ENCODE results near the gene IL1RAPL2.
"Not testable (repeated sequence)": the region's sequence is repeated elsewhere in the genome, so short reads cannot be mapped to it uniquely, and the experiment has no call there.

IL1RAPL2 gene

DNA sequence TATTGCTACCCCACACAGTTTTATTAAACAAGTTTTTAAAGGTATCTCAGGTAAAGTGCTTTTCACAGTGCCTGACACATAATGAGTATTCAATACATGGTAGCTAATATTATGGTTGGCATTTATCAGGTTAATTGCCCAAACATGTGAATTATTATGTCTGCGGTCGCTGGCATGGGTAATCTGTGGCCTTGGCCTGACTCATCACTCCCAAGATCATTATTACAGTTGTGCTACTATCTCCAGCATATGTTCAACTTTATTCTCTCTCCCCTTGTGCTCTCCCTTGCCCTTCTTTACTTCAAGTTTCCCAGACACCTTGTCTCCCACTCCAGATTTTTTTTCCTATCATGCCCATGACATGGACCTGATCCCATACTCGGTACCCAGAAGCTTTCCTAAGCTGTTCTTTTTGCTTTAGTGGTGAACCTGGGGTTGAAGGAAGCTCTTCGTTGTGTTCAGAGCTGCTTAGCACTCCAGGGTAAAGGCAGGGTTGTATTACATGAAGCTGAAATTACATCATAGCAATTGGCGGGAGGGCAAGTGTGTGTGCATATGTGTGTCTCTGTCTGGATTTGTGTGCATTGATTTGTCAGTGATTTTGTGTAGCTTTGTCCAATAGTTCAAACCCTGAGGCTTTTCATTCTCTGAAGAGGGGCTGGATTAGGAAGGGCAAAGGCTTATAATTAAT, 1079.8 kb downstream of the IL1RAPL2 start:
- no peak for DNase-seq

DNA sequence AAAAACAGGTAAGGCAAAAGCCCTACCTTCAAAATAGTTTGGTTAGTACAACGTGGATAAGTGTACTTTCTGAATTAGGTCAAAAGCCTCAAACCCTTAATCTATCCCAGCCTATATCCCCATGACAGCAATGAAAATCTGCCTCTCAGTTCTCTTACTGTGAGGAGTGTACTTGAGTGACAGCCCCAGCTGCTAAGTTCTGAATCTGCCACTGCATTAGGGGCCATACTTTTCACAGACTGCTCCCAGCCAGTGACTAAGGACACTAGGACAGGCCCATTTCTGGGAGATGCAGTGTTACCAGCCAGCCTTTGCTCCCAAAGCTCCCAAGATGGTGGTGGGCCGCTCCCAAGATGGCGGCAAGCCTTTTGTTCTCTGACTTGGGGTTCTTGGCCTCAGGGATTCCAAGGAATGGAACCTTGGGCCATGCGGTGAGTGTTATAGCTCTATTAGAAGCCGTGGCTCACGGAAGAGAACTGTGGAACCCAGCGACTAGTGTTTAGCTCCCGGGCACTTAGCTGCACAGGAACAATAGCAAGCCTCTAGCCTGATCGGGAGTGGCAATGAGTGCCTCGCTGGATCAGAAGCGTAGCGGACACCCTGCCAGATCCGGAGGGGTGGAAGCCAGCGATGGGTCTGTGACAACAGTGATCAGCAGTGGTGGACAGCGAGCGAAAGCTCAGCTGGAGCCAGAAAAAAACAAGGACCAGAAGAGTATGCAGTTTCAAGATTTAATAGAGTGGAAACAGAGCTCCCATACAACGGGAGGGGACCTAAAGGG, 1080.8 kb downstream of the IL1RAPL2 start:
- no peak for DNase-seq

GRCh38 chrX:105647749-105648148, 1081.8 kb downstream of the IL1RAPL2 start:
- no peak for DNase-seq

DNA sequence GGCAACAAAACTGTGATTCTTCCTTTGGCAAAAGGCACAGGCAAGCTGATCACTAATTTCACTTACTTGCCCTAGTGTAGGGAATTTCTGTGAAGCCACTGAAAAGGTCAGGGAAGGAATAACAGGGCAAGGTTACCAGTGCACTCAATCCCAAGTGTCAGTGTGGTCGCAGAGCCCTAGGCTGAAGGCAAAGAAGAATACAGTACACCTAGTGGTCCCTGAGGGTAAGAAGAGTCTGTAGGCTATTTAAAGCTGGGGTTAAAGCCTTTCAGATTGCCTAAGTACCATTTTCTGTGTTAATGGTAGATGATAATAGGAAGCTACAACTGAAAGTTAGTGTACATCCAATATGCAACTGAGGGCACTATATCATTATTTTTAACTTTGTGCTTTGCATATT, 1082.7 kb downstream of the IL1RAPL2 start:
- no peak for DNase-seq

DNA sequence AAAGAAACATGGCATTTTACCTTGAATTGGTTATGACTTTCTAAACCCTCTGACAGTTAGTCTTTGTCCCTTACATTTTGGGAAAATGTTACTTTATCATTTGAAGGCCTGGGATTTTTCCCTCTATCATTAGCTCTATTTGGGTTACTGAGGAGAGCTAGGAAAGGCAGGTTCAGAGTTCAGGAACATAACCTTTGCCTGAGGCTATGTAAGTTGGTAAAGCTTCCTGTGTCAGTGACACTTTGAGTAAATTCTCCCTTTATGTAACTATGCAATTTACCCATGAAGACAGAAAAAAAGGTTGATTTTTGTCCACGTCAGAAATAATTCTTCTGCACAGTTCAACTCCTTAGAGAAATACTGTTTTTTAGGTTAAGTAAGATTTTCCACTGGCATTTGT, 1084.6 kb downstream of the IL1RAPL2 start:
- no peak for DNase-seq

GRCh38 chrX:105650986-105651385, 1085.0 kb downstream of the IL1RAPL2 start:
- no peak for DNase-seq

- DNase-seq = no peak
These were observed 1087.9 kb downstream of the IL1RAPL2 start for GRCh38 chrX:105653891-105654290.

DNA sequence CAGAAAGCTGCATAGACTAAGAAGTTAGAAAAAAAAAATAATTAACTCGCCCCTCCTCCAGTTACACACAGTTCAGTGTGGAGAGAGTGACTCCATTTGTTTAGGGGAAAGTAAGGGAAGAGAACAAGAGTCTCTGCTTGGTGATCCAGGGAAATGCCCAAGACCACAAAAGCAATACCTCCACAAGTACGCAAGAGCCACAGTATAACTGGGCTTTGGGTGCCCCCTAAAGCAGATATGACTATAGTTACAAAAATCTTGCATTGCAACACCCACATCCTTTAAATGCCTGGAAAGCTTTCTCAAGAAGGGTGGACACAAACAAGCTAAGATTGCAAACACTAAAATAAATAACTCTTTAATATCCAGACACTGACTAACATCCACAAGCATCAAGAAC, 1092.1 kb downstream of the IL1RAPL2 start:
- no peak for DNase-seq

DNA sequence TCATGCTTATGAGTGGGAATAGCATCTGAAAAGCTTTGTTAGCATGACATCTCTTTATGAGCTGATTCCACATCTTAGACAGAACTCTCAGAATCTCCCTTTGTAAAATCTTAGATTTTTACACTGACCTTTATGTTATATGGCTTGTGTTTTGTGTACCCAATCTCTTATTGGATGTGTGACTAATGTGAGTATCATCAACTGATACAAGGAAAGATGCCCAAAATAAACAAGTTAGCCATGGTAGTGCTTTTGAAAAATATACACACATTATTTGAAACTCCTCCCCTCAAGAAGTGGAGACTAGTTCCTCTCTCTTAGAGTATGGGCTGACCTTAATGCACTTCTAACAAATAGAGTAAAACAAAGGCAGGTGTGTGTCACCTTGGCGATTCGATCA, 1096.2 kb downstream of the IL1RAPL2 start:
- no peak for DNase-seq

GRCh38 chrX:105664243-105664642, 1098.2 kb downstream of the IL1RAPL2 start:
- DNase-seq = no peak

DNA sequence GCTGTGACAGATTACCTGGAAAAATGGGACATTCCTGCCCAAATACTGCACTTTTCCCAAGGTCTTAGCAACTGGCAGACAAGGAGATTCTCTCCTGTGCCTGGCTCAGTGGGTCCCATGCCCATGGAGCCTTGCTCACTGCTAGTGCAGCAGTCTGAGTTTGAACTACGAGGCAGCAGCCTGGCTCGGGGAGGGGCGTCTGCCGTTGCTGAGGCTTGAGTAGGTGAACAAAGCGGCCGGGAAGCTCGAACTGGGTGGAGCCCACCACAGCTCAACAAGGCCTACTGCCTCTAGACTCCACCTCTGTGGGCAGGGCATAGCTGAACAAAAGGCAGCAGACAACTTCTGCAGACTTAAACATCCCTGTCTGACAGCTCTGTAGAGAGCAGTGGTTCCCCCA, 1118.3 kb downstream of the IL1RAPL2 start:
- not testable (repeated sequence) for DNase-seq

DNA sequence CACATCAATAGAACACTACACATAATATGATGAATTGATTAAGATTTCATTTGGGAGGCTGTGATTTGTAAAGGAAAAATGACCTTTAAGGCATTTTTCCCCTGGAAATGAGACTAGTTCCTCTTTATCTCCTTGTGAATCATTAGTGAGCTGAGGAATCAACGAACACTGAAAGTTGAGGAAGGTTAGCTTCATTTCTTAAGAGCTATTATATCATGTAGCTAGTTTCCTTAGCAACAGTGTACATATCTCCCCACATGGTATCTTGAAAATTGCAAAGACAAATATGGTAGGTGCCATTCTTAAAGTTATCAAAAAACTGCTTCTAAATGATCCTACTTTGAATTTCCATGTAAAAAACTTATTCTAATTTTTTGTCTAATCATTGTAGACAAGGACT, 1128.8 kb downstream of the IL1RAPL2 start:
- DNase-seq = no peak

GRCh38 chrX:105695451-105695850, 1129.5 kb downstream of the IL1RAPL2 start:
- no peak for DNase-seq

GRCh38 chrX:105696870-105697269, 1130.9 kb downstream of the IL1RAPL2 start:
- DNase-seq = no peak

- peak; percentile 61 for DNase-seq
These were observed 1132.2 kb downstream of the IL1RAPL2 start for GRCh38 chrX:105697984-105698781.

DNA sequence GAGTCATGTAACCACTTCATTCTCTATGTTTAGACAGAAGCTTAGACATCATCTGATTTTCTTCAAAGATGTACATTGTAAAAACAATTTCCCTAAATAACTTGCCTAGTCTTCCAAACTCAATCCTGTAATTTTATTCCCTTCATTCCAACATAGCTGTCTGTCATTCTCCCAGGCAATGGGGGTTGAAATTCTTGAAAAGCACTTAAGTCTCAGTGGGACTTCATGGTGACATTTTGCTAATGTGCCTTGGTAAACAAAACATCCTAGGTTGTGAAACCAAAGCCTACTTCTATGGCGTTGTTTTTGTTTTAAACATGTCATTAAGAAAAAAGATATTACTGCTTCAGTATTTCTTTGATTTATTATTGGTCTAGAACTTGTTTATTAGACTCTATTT, 1134.3 kb downstream of the IL1RAPL2 start:
- no peak for DNase-seq

DNA sequence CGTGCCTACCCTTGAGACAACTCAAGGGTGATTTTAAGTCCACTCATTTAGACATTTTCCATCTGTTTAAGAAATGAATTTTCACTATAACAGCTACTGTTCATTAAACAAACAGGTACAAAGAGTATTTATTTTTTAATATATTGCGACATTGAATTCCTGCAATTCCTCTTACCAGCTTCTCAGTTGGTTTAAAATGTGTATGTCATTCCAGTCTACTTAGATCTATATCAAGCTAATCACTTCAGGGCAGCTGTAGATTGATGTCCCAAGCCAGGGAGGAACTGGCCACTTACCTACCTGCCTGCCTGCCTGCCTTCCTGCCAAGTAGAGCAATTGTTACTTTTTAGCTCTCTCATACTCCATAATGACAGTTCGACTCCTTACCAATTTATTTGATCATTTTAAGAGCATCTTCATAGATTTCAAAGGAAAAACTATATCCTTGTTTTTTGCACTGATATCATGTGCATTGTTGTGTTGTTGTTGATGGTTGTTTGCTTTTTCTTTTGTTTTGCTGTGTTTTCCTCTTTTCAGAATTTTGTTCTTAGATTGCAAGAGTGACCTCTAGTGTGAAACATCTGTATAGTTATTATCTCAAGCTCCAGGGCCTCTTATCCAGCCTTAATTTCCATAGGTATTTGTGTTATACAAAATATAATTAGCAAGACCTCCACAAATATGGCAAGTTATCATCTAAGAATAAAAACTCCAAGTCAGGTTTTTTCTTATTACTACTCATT, 1135.5 kb downstream of the IL1RAPL2 start:
- DNase-seq = no peak

DNA sequence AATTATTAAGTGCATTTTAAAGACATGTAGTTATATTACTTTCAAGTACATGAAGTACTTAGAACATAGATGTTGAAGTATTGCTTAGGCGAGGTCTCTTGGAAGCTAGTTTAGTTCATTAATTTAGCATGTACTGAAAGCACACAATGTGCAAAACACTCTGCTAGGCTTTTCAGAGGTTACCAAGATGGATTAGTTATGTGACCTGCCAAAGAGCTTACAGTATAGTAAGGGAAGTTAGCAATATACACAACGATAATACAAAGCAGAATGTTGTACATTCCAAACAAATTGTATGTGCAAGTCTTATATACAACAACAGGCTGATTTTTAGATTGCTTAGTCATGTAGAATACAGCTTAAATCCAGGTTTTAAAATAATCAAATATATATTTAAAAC, 1137.9 kb downstream of the IL1RAPL2 start:
- DNase-seq = no peak

DNA sequence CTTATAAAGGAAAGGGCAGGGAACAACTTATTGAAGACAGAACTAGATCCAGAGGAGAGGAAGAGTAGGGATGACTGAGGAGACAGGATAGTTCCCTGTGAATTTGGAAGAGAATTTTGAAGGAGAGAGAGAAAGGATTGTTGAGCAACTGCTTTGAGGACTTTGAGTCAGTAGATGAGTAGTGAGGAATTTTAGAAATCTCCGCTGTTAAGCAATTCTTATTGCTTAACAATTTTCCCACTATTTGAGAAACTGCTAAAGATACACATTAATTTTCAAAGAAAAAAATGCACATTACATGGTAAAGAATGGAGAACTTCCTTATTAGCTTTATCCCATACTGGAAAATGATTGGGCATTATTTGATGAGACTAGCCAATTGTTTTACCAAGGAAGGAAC, 1140.0 kb downstream of the IL1RAPL2 start:
- DNase-seq = no peak

DNA sequence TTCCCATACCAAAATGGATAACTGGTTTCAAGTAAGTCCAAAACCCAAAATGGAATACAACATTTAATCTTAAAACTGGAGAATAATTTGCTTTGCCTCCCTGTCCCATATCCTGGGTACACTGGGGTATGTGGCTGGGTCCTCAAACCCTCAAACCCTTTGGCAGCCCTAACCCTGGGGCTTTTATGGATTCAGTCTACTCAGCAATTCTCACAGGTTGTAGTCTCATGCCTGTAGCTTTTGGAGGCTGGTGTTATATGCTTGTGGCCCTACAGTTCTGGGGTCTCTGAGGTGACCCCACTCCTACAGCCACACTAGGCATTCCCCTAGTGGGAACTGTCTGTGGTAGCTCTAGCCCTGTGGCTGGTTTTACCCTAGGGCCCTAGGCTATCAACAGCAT, 1145.8 kb downstream of the IL1RAPL2 start:
- DNase-seq = no peak

- no peak for DNase-seq
These were observed 1149.7 kb downstream of the IL1RAPL2 start for GRCh38 chrX:105715746-105716145.

DNA sequence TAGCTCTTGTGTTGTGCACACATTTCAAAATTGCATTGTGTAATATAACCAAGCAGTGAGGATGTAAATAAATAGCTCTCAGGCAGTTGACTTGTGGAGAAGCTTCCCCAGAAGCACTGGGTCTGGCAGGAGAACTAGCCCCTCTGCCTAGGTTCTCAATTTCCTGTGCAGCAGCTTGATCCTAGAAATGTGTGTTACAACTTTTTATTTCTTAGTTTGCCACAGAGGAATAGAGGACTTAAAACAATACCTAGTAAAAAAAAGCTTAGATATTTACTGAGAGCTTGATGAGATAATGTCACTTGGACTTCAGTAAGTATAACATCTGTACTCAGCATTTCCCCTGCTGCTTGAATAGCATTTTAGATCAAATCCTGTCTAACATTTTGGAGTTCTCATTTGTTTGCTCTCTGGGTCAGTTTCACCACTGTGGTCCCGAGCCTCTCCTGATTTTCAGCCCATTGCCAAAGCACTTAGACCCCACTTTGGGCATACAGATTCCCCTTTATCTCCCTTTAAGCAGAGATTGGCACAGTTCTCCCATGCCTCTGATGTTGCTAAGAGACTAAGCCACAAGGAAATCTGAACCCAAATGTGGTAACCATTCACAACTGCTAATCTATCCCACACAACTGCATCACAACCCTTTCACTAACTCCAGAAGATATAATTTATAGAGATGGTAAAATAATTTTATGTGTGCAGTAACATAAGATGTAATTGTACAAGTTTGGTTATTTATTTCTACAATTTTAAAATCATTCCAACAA, 1158.2 kb downstream of the IL1RAPL2 start:
- DNase-seq = no peak
